GM10266 (cell line): Measurements from ENCODE around the gene CMC1.

Experiments
- DNase-seq: peaks from one replicate; pipeline ENCODE4 v3.0.0; 2012; ENCODE audit errors: extremely low spot score
- TF ChIP-seq, protein P1 (sequence below): IDR thresholded peaks from 2 replicates; pipeline ENCODE4 v1.5.1; 2012; ENCODE audit warnings: mild to moderate bottlenecking, low read depth; ENCODE audit not compliant: control insufficient read depth, insufficient read depth; ENCODE audit errors: missing control alignments

Gene CMC1

DNA sequence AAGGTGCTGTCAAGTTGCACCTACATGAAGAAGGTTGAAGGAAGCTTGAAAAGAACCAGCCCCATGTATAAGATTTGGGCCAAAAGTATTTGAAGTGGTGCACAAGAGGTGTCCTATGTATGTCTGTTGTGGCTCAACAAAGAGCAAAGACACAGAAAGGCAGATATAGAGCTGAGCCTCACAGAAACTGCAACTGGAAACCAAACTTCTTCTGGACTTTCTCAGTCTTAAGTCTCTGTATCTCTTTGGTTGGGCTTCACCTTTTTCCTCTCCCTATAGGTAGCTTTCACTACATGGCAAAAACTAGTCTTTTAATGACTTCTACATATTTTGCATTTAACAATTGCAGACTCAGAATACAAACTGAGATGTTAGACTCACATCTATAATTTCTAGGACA lies 8.8 kb upstream of the CMC1 start:
- no peak for DNase-seq
- TF ChIP-seq, protein P1, sequence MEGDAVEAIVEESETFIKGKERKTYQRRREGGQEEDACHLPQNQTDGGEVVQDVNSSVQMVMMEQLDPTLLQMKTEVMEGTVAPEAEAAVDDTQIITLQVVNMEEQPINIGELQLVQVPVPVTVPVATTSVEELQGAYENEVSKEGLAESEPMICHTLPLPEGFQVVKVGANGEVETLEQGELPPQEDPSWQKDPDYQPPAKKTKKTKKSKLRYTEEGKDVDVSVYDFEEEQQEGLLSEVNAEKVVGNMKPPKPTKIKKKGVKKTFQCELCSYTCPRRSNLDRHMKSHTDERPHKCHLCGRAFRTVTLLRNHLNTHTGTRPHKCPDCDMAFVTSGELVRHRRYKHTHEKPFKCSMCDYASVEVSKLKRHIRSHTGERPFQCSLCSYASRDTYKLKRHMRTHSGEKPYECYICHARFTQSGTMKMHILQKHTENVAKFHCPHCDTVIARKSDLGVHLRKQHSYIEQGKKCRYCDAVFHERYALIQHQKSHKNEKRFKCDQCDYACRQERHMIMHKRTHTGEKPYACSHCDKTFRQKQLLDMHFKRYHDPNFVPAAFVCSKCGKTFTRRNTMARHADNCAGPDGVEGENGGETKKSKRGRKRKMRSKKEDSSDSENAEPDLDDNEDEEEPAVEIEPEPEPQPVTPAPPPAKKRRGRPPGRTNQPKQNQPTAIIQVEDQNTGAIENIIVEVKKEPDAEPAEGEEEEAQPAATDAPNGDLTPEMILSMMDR: no peak

DNA sequence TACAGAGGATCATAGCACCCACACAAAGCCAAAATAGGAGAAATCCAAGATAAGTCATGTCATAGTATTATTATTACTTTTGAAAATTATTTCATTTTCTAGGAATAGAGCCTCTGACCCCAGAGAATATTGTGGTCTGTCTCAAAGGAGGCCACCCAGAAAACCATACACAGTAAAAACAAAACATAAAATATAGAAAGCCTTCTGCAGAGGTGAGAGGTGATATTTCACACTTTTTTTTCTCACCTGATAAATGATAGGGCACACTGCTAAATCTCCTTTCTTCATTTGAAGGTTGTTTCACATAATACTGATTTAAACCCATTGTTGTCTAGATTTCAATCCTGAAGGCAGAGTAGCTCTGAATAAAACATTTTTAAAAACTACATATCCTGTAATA lies 7.0 kb upstream of the CMC1 start:
- TF ChIP-seq, protein P1: no peak
- DNase-seq: no peak

DNA sequence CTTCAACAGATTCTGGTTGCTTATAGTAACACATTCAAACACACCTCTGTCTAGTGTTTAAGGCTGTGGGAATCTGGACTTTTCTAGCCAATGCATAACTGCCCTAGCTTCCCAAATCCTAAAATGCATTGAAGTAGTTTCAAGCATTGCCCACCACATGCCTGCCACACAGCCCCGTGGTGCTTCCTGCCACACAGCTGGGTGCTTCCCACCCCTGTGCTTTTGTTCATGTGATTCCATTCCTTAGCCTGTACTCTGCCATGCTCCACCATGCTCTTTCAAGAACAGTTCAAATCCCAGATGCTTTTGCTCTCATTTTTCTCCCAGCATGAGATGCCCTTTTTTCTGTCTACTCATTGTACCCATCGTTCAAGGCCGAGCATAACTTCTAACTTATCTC lies 2.3 kb upstream of the CMC1 start:
- DNase-seq: no peak
- TF ChIP-seq, protein P1: no peak

DNA sequence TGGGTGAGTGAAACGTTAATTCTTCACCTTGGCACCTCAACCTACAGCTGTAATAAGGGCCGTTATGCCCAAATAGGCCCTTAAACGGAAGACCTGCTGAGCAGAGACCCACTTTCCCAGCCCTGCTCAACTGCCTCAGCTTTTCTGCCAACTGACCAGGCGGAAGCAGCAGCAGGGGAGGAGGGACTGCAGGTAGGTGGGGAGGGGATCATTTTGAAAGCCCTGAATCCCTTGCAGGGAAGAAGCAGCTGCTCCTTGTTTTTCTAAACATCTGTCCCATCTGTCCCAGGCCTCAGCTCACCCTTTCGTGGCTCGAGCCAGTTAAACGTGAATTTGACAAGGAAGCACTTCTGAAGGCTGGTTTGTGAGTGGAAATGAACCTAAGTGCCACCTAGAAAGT lies 978 bp upstream of the CMC1 start:
- TF ChIP-seq, protein P1: no peak
- DNase-seq: no peak

DNA sequence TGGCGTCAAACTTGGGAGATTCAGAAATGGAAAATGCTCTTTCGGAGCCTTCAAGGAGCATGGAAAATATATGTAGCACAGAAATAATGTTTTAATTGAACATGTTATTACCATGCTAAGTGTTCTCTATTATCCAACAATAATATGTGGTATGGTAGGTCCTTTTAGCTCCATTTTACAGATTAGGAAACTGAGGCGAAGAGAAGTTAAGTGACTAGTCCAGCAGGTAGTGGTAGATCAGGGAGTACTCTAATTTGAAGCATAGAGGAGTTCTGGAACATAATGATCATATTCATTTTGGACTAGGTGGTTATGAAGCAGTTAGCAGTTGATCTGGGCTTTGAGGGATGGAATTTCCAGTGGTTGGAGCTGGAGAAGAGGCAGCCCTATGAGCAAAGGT lies 1.1 kb downstream of the CMC1 start:
- no peak for DNase-seq
- TF ChIP-seq, protein P1: no peak

DNA sequence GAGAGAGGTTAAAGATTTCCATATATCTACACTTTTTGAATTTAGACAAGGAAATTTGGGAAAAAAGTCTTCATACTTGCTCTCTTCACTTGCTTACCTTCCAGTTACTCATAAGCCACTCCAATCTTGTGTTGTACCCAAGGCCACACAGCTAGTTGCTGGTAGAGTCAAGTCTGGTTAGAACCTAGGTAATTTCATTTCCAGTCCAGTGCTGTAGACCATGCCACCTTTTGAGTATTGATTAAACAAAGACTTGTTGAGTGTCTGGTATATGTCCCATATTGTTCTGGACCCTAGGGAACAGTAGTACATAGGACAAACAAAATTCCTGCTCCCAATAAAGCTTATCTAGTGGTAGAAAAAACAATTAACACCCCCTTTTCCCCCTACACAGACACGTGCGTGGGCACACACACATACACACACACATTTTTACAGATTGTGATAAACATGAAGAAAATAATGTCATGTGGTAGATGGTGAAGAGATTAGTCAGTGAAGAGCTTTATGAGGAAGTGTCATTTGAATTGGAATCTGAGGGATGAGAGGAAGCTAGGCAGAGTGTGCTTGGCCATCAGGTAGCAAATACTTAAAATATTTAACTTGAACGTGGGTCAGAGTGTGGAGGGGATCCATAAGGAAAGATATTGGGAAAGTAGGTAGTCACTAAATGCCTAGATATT lies 2.1 kb downstream of the CMC1 start:
- no peak for DNase-seq
- TF ChIP-seq, protein P1: no peak

DNA sequence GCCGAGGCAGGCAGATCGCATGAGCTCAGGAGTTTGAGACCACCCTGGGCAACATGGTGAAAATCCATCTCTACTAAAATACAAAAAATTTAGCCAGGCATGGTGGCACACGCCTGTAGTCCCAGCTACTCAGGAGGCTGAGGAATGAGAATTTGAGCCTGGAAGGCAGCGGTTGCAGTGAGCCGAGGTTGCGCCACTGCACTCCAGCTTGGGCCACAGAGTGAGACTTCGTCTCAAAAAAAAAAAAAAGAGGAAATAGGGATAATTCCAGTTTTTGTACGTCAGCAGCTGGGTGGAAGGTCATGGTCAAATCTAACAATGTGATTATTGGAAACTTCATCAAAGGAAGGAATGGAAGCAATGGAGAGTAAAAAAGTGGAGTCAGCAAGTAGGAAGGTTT lies 3.1 kb downstream of the CMC1 start:
- TF ChIP-seq, protein P1: no peak
- DNase-seq: no peak
